ENCODE results near the gene DPY19L1. TPM values are rescaled to one million over a fixed set of nuclear protein-coding genes. Genes with fewer than 3 reads are reported as not detected.
"Not testable (repeated sequence)": the region's sequence is repeated elsewhere in the genome, so short reads cannot be mapped to it uniquely, and the experiment has no call there.

Gene DPY19L1
- total RNA-seq, 2 donors from 2014 or later = 35.8 to 75.1 TPM

DNA sequence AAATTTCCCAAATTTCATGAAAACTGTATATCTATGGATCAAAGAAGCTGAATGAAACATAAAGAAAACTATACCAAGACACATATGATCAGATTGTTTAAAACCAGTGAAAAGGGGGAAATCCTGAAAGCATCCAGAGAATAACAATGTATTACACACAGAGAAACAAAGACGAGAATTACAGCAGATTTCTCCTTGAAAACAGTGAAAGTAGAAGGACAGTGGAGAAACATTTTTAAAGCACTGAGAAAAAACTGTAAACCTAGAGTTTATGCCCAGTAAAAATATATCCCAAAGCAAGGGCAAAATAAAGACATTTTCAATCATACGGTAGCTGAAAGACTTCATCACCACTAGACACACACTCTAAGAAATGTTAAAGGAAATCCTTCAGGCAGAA is 121.0 kb downstream of the DPY19L1 start:
- TF ChIP-seq, protein P1, sequence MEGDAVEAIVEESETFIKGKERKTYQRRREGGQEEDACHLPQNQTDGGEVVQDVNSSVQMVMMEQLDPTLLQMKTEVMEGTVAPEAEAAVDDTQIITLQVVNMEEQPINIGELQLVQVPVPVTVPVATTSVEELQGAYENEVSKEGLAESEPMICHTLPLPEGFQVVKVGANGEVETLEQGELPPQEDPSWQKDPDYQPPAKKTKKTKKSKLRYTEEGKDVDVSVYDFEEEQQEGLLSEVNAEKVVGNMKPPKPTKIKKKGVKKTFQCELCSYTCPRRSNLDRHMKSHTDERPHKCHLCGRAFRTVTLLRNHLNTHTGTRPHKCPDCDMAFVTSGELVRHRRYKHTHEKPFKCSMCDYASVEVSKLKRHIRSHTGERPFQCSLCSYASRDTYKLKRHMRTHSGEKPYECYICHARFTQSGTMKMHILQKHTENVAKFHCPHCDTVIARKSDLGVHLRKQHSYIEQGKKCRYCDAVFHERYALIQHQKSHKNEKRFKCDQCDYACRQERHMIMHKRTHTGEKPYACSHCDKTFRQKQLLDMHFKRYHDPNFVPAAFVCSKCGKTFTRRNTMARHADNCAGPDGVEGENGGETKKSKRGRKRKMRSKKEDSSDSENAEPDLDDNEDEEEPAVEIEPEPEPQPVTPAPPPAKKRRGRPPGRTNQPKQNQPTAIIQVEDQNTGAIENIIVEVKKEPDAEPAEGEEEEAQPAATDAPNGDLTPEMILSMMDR (conservative IDR thresholded peaks at IDR 0.05) = no peak
- peaks cover 10% of the 10 kb centered on the region for H3K27me3 Mint-ChIP-seq (ENCODE audit: insufficient read depth)
- WGBS, 2 experiments (ENCODE audit: insufficient coverage in 1 of 2, insufficient read length in 1 of 2) = 97% methylated on average over 2 of the region's 2 CpGs; no CpG with 5 or more reads in 1 of the 2 experiments
- no peaks in the 10 kb centered on the region for H3K36me3 ChIP-seq (ENCODE audit: control insufficient read depth, insufficient read depth, low read length)
- H3K27me3 ChIP-seq (ENCODE audit: control insufficient read depth, insufficient read depth, low read length, poor library complexity, severe bottlenecking) = no peaks in the 10 kb centered on the region
- H3K9me3 ChIP-seq (ENCODE audit: control insufficient read depth, low read length) = no peaks in the 10 kb centered on the region
- no peak overlapping the region for H3K4me3 Mint-ChIP-seq
- H3K27ac ChIP-seq (ENCODE audit: low read depth, low read length) = no peak overlapping the region
- H3K4me3 ChIP-seq (ENCODE audit: low read length) = no peak overlapping the region
- H3K27ac Mint-ChIP-seq = no peak overlapping the region
- DNase-seq = no peak
- no peaks in the 10 kb centered on the region for H3K4me1 Mint-ChIP-seq
- H3K36me3 Mint-ChIP-seq (ENCODE audit: low read depth) = no peaks in the 10 kb centered on the region
- no peaks in the 10 kb centered on the region for H3K4me1 ChIP-seq (ENCODE audit: control insufficient read depth, insufficient read depth, low read length)
- H3K9me3 Mint-ChIP-seq = peaks cover 20% of the 10 kb centered on the region
- H3K9ac ChIP-seq (ENCODE audit: extremely low read depth, low read length, poor library complexity, severe bottlenecking) = no peak overlapping the region

GRCh38 chr7:34912236-34912635 is 125.0 kb downstream of the DPY19L1 start:
- Histone ChIP-seq H3K9ac (ENCODE audit: extremely low read depth, low read length, poor library complexity, severe bottlenecking) (no peak overlapping the region), H3K27ac (ENCODE audit: low read depth, low read length) (no peak overlapping the region), H3K36me3 (ENCODE audit: control insufficient read depth, insufficient read depth, low read length) (no peaks in the 10 kb centered on the region), H3K9me3 (ENCODE audit: control insufficient read depth, low read length) (no peaks in the 10 kb centered on the region), H3K4me1 (ENCODE audit: control insufficient read depth, insufficient read depth, low read length) (no peaks in the 10 kb centered on the region), H3K4me3 (ENCODE audit: low read length) (no peak overlapping the region), H3K27me3 (ENCODE audit: control insufficient read depth, insufficient read depth, low read length, poor library complexity, severe bottlenecking) (no peaks in the 10 kb centered on the region)
- Mint-ChIP-seq H3K36me3 (ENCODE audit: low read depth) (no peaks in the 10 kb centered on the region), H3K27me3 (ENCODE audit: insufficient read depth) (peaks cover 2% of the 10 kb centered on the region), H3K27ac (no peak overlapping the region), H3K4me3 (no peak overlapping the region), H3K4me1 (no peaks in the 10 kb centered on the region), H3K9me3 (peaks cover 22% of the 10 kb centered on the region)
- WGBS, 2 experiments (ENCODE audit: insufficient coverage in 1 of 2, insufficient read length in 1 of 2) = 86 to 93% methylated on average over 1 to 2 of the region's 2 CpGs
- DNase-seq = no peak
- TF ChIP-seq, protein P1 (conservative IDR thresholded peaks at IDR 0.05) = no peak

GRCh38 chr7:34906266-34906850 is 130.9 kb downstream of the DPY19L1 start:
- not testable (repeated sequence) for H3K4me3 ChIP-seq (ENCODE audit: low read length)
- peak; percentile 73 for DNase-seq

DNA sequence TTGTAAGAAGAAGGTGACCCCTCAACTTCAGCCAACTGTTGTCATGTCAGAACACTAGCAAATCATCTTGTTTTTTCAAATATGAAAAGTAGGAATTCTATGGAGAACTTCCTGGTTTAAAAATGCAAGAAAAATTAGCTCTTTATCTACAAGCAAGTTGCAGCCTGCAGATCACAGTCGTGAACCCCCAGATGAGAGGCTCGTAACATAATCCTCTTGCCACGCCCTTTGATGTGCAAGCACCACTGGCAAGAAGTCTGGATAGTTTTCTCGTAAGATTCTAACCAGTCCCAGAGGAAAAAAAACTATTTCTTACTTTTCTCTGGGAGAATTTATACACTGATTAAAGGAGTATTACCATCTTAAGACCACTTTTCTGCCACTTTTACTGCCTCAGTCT is 132.3 kb downstream of the DPY19L1 start:
- Mint-ChIP-seq H3K27ac (no peak overlapping the region), H3K4me1 (peaks cover 4% of the 10 kb centered on the region), H3K4me3 (no peak overlapping the region), H3K36me3 (ENCODE audit: low read depth) (no peaks in the 10 kb centered on the region), H3K9me3 (peaks cover 4% of the 10 kb centered on the region), H3K27me3 (ENCODE audit: insufficient read depth) (peaks cover 4% of the 10 kb centered on the region)
- no peak overlapping the region for H3K27ac ChIP-seq (ENCODE audit: low read depth, low read length)
- H3K36me3 ChIP-seq (ENCODE audit: control insufficient read depth, insufficient read depth, low read length) = no peaks in the 10 kb centered on the region
- H3K4me1 ChIP-seq (ENCODE audit: control insufficient read depth, insufficient read depth, low read length) = no peaks in the 10 kb centered on the region
- H3K27me3 ChIP-seq (ENCODE audit: control insufficient read depth, insufficient read depth, low read length, poor library complexity, severe bottlenecking) = no peaks in the 10 kb centered on the region
- no peak overlapping the region for H3K4me3 ChIP-seq (ENCODE audit: low read length)
- WGBS, 2 experiments (ENCODE audit: insufficient coverage in 1 of 2, insufficient read length in 1 of 2) = 64 to 69% methylated on average over 3 to 4 of the region's 4 CpGs
- no peak for DNase-seq
- no peak overlapping the region for H3K9ac ChIP-seq (ENCODE audit: extremely low read depth, low read length, poor library complexity, severe bottlenecking)
- TF ChIP-seq, protein P1 (conservative IDR thresholded peaks at IDR 0.05) = no peak
- no peaks in the 10 kb centered on the region for H3K9me3 ChIP-seq (ENCODE audit: control insufficient read depth, low read length)

More at GRCh38 chr7:34906266-34906850, 130.9 kb downstream of the DPY19L1 start:
- H3K4me1 Mint-ChIP-seq; H3K4me1 ChIP-seq (ENCODE audit: control insufficient read depth, insufficient read depth, low read length); H3K27me3 Mint-ChIP-seq (ENCODE audit: insufficient read depth); H3K36me3 ChIP-seq (ENCODE audit: control insufficient read depth, insufficient read depth, low read length); H3K36me3 Mint-ChIP-seq (ENCODE audit: low read depth); H3K9me3 Mint-ChIP-seq; H3K9me3 ChIP-seq (ENCODE audit: control insufficient read depth, low read length); H3K27me3 ChIP-seq (ENCODE audit: control insufficient read depth, insufficient read depth, low read length, poor library complexity, severe bottlenecking); H3K9ac ChIP-seq (ENCODE audit: extremely low read depth, low read length, poor library complexity, severe bottlenecking); H3K27ac ChIP-seq (ENCODE audit: low read depth, low read length): not testable (repeated sequence)
- Mint-ChIP-seq H3K4me3 (peak overlapping the region; percentile 69), H3K27ac (peak overlapping the region; percentile 77)
- WGBS, 2 experiments (ENCODE audit: insufficient coverage in 1 of 2, insufficient read length in 1 of 2) = 61 to 69% methylated on average over 15 to 30 of the region's 30 CpGs

GRCh38 chr7:34903921-34904320 is 133.4 kb downstream of the DPY19L1 start:
- DNase-seq; H3K27me3 Mint-ChIP-seq (ENCODE audit: insufficient read depth); H3K27ac ChIP-seq (ENCODE audit: low read depth, low read length); H3K4me3 Mint-ChIP-seq; H3K4me3 ChIP-seq (ENCODE audit: low read length); H3K27me3 ChIP-seq (ENCODE audit: control insufficient read depth, insufficient read depth, low read length, poor library complexity, severe bottlenecking); H3K4me1 Mint-ChIP-seq; H3K36me3 Mint-ChIP-seq (ENCODE audit: low read depth); H3K9me3 Mint-ChIP-seq; H3K36me3 ChIP-seq (ENCODE audit: control insufficient read depth, insufficient read depth, low read length); H3K9ac ChIP-seq (ENCODE audit: extremely low read depth, low read length, poor library complexity, severe bottlenecking); H3K4me1 ChIP-seq (ENCODE audit: control insufficient read depth, insufficient read depth, low read length); H3K27ac Mint-ChIP-seq; H3K9me3 ChIP-seq (ENCODE audit: control insufficient read depth, low read length): not testable (repeated sequence)
- WGBS, 2 experiments (ENCODE audit: insufficient coverage in 1 of 2, insufficient read length in 1 of 2) = 85% methylated on average over 2 of the region's 2 CpGs; no CpG with 5 or more reads in 1 of the 2 experiments

All from endodermal cell (in vitro differentiated cells).